GM23338 (cell line): ENCODE data around the gene RNU1-2.

ENCODE experiments used
- CTCF ChIP-seq, 2 experiments: fragments of 200-600 bp in 1 of 2; sonication (generic) in 1 of 2; conservative IDR thresholded peaks; 2 replicates each; pipeline versions ENCODE4 v1.5.1 to v1.6.1; 2016 to 2017; ENCODE audit warnings: antibody characterized with exemption in 2 of 2, low read depth in 2 of 2, mild to moderate bottlenecking in 2 of 2, moderate library complexity in 1 of 2
- POLR2AphosphoS5 ChIP-seq: IDR thresholded peaks from 2 replicates; pipeline ENCODE4 v1.6.1; 2016; ENCODE audit warnings: antibody characterized with exemption, low read depth

- peak; percentile 28 to 56; a peak in 3 of 4 replicates for TF ChIP-seq CTCF (conservative IDR thresholded peaks at IDR 0.05; ENCODE audit: low read depth in 2 of 2)
- no peak for TF ChIP-seq POLR2AphosphoS5
These were observed 19.8 kb downstream of the RNU1-2 start for GRCh38 chr1:16915627-16915973.
